D721Med (cell line): Measurements from ENCODE around the gene NELFE.

Experiments
- DNase-seq: peaks from one replicate; pipeline ENCODE4 v3.0.0; 2011; ENCODE audit warnings: low spot score; ENCODE audit not compliant: insufficient read length
- FAIRE-seq: peaks from 2 replicates; lab custom pipeline; 2011; peaks lifted over from hg19 to GRCh38; lab: Jason Lieb, UNC
- CTCF ChIP-seq: IDR thresholded peaks from 2 replicates; pipeline ENCODE4 v1.5.1; 2012; ENCODE audit warnings: mild to moderate bottlenecking, control low read depth; ENCODE audit not compliant: insufficient read depth; ENCODE audit errors: missing control alignments

Gene NELFE

GRCh38 chr6:31966506-31966905 lies 7.7 kb upstream of the NELFE start:
- DNase-seq (no peak), FAIRE-seq (no peak)
- no peak for TF ChIP-seq CTCF

- no peak for DNase-seq
- FAIRE-seq = no peak
- TF ChIP-seq CTCF = no peak
Observed at GRCh38 chr6:31965700-31966099, 6.9 kb upstream of the NELFE start.

GRCh38 chr6:31963921-31964320 lies 5.2 kb upstream of the NELFE start:
- DNase-seq = no peak
- no peak for FAIRE-seq
- no peak for TF ChIP-seq CTCF

- no peak for TF ChIP-seq CTCF
- DNase-seq (no peak), FAIRE-seq (no peak)
Observed at GRCh38 chr6:31961616-31962015, 2.8 kb upstream of the NELFE start.

- no peak for FAIRE-seq
- no peak for TF ChIP-seq CTCF
- no peak for DNase-seq
Observed at GRCh38 chr6:31958412-31958740, 395 bp downstream of the NELFE start.

- no peak for TF ChIP-seq CTCF
- DNase-seq = no peak
- FAIRE-seq = no peak
Observed at GRCh38 chr6:31956796-31957195, 2.0 kb downstream of the NELFE start.

- no peak for TF ChIP-seq CTCF
- FAIRE-seq = no peak
- no peak for DNase-seq
Observed at GRCh38 chr6:31954511-31954910, 4.3 kb downstream of the NELFE start.
